Measurements from ENCODE around the gene KIAA1217. TPM values are rescaled to one million over a fixed set of nuclear protein-coding genes. Genes with fewer than 3 reads are reported as not detected.

KIAA1217 gene
- polyA plus RNA-seq, 3 donors = not detected

- H2AFZ ChIP-seq (ENCODE audit: insufficient read depth, low read depth, low read length, poor library complexity, severe bottlenecking) = no peak overlapping the region
- H3K4me2 ChIP-seq (replicated peaks; ENCODE audit: extremely low read depth, low read length, poor library complexity, severe bottlenecking) = no peak overlapping the region
- H3K27ac ChIP-seq (ENCODE audit: low read depth in 1 of 2, low read length in 2 of 2) = no peak overlapping the region
- no peaks in the 10 kb centered on the region for H3K36me3 ChIP-seq (replicated peaks in 1 of 2; ENCODE audit: control insufficient read depth in 1 of 2, insufficient read depth in 2 of 2, low read length in 2 of 2)
- H3K4me1 Mint-ChIP-seq = no peaks in the 10 kb centered on the region
- no peaks in the 10 kb centered on the region for H4K20me1 ChIP-seq (ENCODE audit: insufficient read depth, low read length)
- TF ChIP-seq, protein P1, sequence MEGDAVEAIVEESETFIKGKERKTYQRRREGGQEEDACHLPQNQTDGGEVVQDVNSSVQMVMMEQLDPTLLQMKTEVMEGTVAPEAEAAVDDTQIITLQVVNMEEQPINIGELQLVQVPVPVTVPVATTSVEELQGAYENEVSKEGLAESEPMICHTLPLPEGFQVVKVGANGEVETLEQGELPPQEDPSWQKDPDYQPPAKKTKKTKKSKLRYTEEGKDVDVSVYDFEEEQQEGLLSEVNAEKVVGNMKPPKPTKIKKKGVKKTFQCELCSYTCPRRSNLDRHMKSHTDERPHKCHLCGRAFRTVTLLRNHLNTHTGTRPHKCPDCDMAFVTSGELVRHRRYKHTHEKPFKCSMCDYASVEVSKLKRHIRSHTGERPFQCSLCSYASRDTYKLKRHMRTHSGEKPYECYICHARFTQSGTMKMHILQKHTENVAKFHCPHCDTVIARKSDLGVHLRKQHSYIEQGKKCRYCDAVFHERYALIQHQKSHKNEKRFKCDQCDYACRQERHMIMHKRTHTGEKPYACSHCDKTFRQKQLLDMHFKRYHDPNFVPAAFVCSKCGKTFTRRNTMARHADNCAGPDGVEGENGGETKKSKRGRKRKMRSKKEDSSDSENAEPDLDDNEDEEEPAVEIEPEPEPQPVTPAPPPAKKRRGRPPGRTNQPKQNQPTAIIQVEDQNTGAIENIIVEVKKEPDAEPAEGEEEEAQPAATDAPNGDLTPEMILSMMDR (IDR thresholded peaks at IDR 0.05) = no peak
- H3K9me3 ChIP-seq (replicated peaks in 1 of 2; ENCODE audit: control insufficient read depth in 1 of 2, insufficient read depth in 1 of 2, low read length in 2 of 2) = no peaks in the 10 kb centered on the region
- H3K9me3 Mint-ChIP-seq = peaks cover 0 to 12% (median 4%) of the 10 kb centered on the region in 7 donors
- intact Hi-C loops (cut with micrococcal nuclease) = no loop called here
- H3K4me3 Mint-ChIP-seq = no peak overlapping the region
- H3K79me2 ChIP-seq (ENCODE audit: insufficient read depth, low read length) = no peaks in the 10 kb centered on the region
- H3K36me3 Mint-ChIP-seq = no peaks in the 10 kb centered on the region
- no peaks in the 10 kb centered on the region for H3K27me3 ChIP-seq (ENCODE audit: control insufficient read depth in 2 of 2, insufficient read depth in 2 of 2, low read length in 2 of 2)
- H3K4me1 ChIP-seq (ENCODE audit: control insufficient read depth in 1 of 2, insufficient read depth in 2 of 2, low read length in 2 of 2) = no peaks in the 10 kb centered on the region
- DNase-seq = no peak
- no CpG with 5 or more reads among the region's 1 CpG for WGBS (ENCODE audit: insufficient coverage)
- H3K4me3 ChIP-seq (replicated peaks in 1 of 3; ENCODE audit: low read depth in 2 of 3, low read length in 3 of 3) = no peak overlapping the region
- no peak overlapping the region for H3K9ac ChIP-seq (ENCODE audit: insufficient read depth, low read length, poor library complexity, severe bottlenecking)
- H3K27ac Mint-ChIP-seq = no peak overlapping the region
- peaks cover 0 to 1% (median 0%) of the 10 kb centered on the region in 3 donors for H3K27me3 Mint-ChIP-seq (ENCODE audit: low read depth in 3 of 3)
These were observed 226.4 kb downstream of the KIAA1217 start for GRCh38 chr10:24435374-24435773.

- Histone ChIP-seq H2AFZ (ENCODE audit: insufficient read depth, low read depth, low read length, poor library complexity, severe bottlenecking) (no peak overlapping the region), H3K4me2 (replicated peaks; ENCODE audit: extremely low read depth, low read length, poor library complexity, severe bottlenecking) (no peak overlapping the region), H3K79me2 (ENCODE audit: insufficient read depth, low read length) (no peaks in the 10 kb centered on the region), H4K20me1 (ENCODE audit: insufficient read depth, low read length) (no peaks in the 10 kb centered on the region), H3K27ac (ENCODE audit: low read depth in 1 of 2, low read length in 2 of 2) (no peak overlapping the region), H3K4me1 (ENCODE audit: control insufficient read depth in 1 of 2, insufficient read depth in 2 of 2, low read length in 2 of 2) (no peaks in the 10 kb centered on the region), H3K9me3 (replicated peaks in 1 of 2; ENCODE audit: control insufficient read depth in 1 of 2, insufficient read depth in 1 of 2, low read length in 2 of 2) (no peaks in the 10 kb centered on the region), H3K9ac (ENCODE audit: insufficient read depth, low read length, poor library complexity, severe bottlenecking) (no peak overlapping the region), H3K4me3 (replicated peaks in 1 of 3; ENCODE audit: low read depth in 2 of 3, low read length in 3 of 3) (no peak overlapping the region), H3K27me3 (ENCODE audit: control insufficient read depth in 2 of 2, insufficient read depth in 2 of 2, low read length in 2 of 2) (no peaks in the 10 kb centered on the region), H3K36me3 (replicated peaks in 1 of 2; ENCODE audit: control insufficient read depth in 1 of 2, insufficient read depth in 2 of 2, low read length in 2 of 2) (no peaks in the 10 kb centered on the region)
- DNase-seq = no peak
- no peak overlapping the region for H3K4me3 Mint-ChIP-seq
- no CpG with 5 or more reads among the region's 5 CpGs for WGBS (ENCODE audit: insufficient coverage)
- no peaks in the 10 kb centered on the region for H3K4me1 Mint-ChIP-seq
- H3K27ac Mint-ChIP-seq = peak overlapping the region in 1 of 7 donors; percentile 31
- peaks cover 0 to 1% (median 0%) of the 10 kb centered on the region in 3 donors for H3K27me3 Mint-ChIP-seq (ENCODE audit: low read depth in 3 of 3)
- no peaks in the 10 kb centered on the region for H3K36me3 Mint-ChIP-seq
- peaks cover 0 to 12% (median 4%) of the 10 kb centered on the region in 7 donors for H3K9me3 Mint-ChIP-seq
- TF ChIP-seq, protein P1 (IDR thresholded peaks at IDR 0.05) = no peak
- intact Hi-C loops (cut with micrococcal nuclease) = no loop called here
These were observed 228.4 kb downstream of the KIAA1217 start for GRCh38 chr10:24437302-24437701.
